ENCODE data around the gene SLMAP.

DNA sequence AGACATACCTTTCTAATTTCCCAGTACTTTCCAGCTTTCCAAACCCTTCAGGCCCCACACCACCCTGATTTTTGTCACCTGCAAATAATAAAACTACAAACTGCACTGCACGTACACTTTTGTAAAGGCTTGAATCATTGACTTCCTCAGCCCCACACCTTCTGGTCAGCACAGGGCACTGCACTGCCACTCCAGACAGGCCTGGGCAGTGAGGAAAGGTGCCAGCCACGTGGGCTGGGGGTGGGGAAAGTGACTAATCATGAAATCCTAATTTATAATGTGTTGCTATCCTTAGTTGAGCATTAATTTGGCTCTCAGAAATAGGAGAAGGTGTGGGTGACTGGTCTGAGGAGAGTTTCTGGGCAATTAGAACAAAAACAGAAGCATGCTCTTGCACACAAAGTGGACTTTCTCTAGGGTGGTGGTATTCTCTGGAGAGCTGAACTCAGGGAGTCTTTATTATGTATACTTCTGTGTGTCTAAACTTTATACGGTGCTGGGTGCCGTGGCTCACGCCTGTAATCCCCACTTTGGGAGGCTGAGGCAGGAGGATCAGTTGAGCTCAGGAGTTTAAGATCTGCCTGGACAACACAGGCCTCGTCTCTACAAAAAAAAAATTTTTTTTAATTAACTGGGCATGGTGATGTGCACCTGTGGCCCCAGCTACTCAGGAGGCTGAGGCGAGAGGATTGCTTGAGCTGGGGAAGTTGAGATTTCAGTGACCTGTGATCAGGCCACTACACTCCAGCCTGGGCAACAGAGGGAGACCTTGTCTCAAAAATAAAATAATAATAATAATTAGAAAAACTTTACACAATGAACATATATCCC, 193.9 kb downstream of the SLMAP start:
- no peak for TF ChIP-seq POLR2A (IDR thresholded peaks at IDR 0.05; ENCODE audit: low read depth, low read length)
- no peak for TF ChIP-seq POLR2AphosphoS5 (IDR thresholded peaks at IDR 0.05; ENCODE audit: low read depth, low read length)
- TF ChIP-seq TAF1 (IDR thresholded peaks at IDR 0.05; ENCODE audit: low read depth, low read length) = no peak
